GM18499 (cell line): ENCODE measurements around the gene ST6GAL2.

Source experiments
- ATAC-seq: cut with Tn5 transposase; IDR thresholded peaks from one replicate; pipeline ENCODE4 v1.9.1; 2021; ENCODE audit warnings: moderate number of reproducible peaks; ENCODE audit not compliant: insufficient read depth, unreplicated experiment

The ST6GAL2 gene

GRCh38 chr2:106866641-106867040 lies 19.3 kb downstream of the ST6GAL2 start:
- ATAC-seq = no peak

GRCh38 chr2:106864051-106864450 lies 21.9 kb downstream of the ST6GAL2 start:
- ATAC-seq = no peak

- ATAC-seq = no peak
Measured at GRCh38 chr2:106863387-106863786, 22.6 kb downstream of the ST6GAL2 start.

GRCh38 chr2:106859498-106859897 lies 26.5 kb downstream of the ST6GAL2 start:
- no peak for ATAC-seq

GRCh38 chr2:106858810-106859209 lies 27.2 kb downstream of the ST6GAL2 start:
- ATAC-seq = no peak

GRCh38 chr2:106857882-106858478 lies 28.0 kb downstream of the ST6GAL2 start:
- ATAC-seq = no peak

GRCh38 chr2:106853631-106854030 lies 32.3 kb downstream of the ST6GAL2 start:
- no peak for ATAC-seq

GRCh38 chr2:106851881-106852501 lies 34.0 kb downstream of the ST6GAL2 start:
- ATAC-seq = no peak

- ATAC-seq = no peak
Measured at GRCh38 chr2:106851087-106851874, 34.7 kb downstream of the ST6GAL2 start.

- ATAC-seq = no peak
Measured at GRCh38 chr2:106849253-106849652, 36.7 kb downstream of the ST6GAL2 start.

- no peak for ATAC-seq
Measured at GRCh38 chr2:106847366-106847765, 38.6 kb downstream of the ST6GAL2 start.

GRCh38 chr2:106845716-106846115 lies 40.3 kb downstream of the ST6GAL2 start:
- ATAC-seq = no peak

- no peak for ATAC-seq
Measured at GRCh38 chr2:106843910-106844250, 42.1 kb downstream of the ST6GAL2 start.

GRCh38 chr2:106843001-106843909 lies 42.7 kb downstream of the ST6GAL2 start:
- ATAC-seq = no peak

GRCh38 chr2:106841886-106842645 lies 43.9 kb downstream of the ST6GAL2 start:
- no peak for ATAC-seq

- no peak for ATAC-seq
Measured at GRCh38 chr2:106840818-106841217, 45.1 kb downstream of the ST6GAL2 start.

GRCh38 chr2:106839849-106840595 lies 45.9 kb downstream of the ST6GAL2 start:
- ATAC-seq = no peak

- no peak for ATAC-seq
Measured at GRCh38 chr2:106833256-106833655, 52.7 kb downstream of the ST6GAL2 start.
